ENCODE results near the gene HDAC9.

Gene HDAC9

DNA sequence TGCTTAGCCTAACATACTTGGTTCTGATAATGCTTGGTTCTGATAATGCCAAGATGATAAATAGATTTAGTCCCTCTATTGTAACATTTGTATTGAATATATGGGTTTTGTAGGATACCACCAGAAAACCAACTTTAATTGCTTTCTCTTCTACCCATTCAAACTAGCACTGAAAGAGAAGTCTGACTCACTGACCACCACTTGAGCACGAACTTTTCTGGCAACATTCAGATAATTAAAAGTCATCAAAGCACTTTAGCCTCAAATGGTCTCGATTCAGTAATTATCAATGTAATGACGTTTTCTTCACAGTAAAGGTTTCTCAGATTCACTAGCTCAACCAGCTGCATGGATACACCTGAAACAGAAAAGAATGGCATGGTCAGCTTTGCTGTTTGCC is 63.0 kb downstream of the HDAC9 start:
- DNase-seq (ENCODE audit: low read depth), result no peak

DNA sequence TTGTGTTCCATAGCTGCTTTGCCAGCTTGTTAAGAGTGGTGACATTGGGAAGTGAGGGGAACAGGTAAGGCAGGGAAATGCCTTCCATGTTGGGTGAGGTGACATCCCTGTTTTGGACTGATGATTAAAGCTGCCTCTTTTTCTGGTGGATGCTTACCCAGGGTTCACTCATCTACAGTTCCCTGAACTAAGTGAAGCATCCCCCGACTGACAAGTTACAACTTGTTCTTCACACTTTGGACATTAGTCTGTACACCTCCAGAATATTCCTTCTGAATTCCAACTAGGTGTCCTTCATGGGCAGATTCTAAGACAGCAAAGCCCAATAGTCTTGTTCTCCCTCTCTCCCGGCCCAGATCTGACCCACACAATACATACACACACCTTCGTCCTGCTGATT is 63.4 kb downstream of the HDAC9 start:
- no peak for DNase-seq (ENCODE audit: low read depth)

DNA sequence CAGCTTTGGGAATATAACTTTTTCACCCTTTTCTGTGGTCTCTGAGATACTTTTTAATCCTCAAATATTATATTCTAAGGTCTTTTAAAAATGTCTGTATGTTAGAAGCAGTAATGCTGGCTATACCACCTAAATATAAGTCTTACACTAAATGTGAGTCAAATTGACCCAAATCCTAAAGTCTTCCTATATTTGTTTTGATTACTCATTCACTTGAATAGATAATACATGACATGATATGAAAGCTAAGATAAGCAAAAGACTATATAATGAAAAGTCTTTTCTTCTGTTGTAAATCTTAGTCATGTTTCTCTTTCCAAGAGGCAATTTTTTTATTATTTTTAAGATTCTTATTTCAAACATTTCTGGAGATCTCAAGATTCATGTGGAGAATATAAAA is 64.2 kb downstream of the HDAC9 start:
- no peak for DNase-seq (ENCODE audit: low read depth)

GRCh38 chr7:18564779-18565178 is 69.2 kb downstream of the HDAC9 start:
- DNase-seq (ENCODE audit: low read depth), result no peak

DNA sequence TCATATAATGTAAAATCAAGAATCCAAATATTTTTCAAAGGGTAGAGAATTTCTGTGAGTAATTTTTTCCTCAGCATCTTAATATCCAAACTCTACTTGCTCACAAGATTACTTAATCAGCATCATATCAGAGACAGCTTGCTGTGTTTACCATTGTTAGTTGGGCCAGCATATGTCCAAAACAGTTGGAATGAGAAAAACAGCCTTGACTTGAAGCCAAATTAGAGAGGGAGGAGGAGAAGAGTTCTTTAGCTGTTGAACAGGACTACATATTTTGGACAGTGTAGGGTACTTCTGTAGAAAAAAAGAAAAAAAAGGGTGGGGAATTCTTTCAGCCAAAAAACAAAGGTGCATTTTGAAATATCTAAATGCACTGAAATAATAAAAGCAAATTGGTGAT is 69.8 kb downstream of the HDAC9 start:
- no peak for DNase-seq (ENCODE audit: low read depth)

DNA sequence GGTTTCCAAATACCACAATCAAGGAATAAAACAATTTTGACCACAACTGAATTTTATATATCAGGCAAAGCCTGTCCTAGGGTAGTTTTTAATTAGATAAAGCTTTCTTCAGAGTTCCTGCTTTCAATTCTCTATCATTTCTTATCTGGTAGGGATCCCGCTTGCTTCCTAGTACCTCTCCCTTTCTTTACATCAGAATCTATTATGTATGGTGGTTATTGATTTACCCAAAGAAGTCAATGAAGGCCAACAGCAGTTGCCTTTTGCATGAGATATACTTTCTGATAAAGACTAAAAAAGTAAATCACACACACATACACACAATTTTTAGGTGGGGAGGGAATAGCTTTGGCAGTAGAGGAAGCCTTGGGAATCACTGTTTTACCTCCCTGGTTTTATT is 70.7 kb downstream of the HDAC9 start:
- no peak for DNase-seq (ENCODE audit: low read depth)

DNA sequence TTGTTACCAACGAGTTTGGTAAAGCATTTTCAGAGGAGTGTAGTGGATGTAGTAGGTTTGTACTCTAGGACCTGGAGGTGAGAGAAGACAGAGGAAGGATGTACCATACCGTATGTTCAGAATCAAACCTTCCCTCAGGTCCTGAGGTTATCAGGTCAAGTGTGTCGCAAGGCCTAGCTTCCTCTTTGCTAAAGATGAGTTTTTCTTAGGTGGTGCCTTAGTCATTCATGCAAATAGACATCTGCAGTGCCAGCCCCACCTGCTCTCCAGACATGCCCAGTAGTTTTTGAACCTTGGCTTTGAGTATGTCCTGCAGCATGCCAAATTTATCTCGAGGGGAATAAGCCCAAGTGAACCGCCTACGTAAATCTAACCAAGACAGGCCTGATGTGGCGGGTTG is 71.3 kb downstream of the HDAC9 start:
- no peak for DNase-seq (ENCODE audit: low read depth)

- no peak for DNase-seq (ENCODE audit: low read depth)
Observed at GRCh38 chr7:18570441-18570840, 74.9 kb downstream of the HDAC9 start.

DNA sequence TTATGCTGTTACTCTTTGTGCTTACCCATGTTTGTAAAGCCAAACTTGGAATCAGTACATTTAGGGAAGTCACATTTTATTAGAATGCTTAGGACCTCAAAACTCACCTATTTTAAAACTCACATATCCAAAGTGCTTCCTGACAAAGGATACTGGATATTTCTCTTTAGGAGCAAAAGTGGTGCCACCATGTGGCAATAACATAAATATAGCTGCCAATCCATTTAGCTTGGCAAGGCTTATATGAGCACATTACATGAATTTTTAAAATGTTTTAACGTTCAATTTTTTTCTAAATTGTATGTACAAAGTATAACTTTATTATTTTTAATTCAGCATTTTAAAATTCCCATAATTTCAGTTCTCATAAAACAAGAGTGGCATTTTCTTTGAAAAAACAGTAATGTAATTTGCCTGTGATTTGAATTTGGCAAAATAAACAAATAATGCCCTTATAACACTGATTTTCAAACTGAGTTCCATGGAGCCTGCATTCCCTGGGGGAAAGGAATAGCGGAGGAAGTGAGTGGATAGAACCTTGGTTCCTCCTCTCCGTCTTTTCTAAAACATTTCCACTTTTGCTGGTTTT is 75.4 kb downstream of the HDAC9 start:
- no peak for DNase-seq (ENCODE audit: low read depth)

- no peak for DNase-seq (ENCODE audit: low read depth)
Observed at GRCh38 chr7:18572154-18572553, 76.6 kb downstream of the HDAC9 start.

DNA sequence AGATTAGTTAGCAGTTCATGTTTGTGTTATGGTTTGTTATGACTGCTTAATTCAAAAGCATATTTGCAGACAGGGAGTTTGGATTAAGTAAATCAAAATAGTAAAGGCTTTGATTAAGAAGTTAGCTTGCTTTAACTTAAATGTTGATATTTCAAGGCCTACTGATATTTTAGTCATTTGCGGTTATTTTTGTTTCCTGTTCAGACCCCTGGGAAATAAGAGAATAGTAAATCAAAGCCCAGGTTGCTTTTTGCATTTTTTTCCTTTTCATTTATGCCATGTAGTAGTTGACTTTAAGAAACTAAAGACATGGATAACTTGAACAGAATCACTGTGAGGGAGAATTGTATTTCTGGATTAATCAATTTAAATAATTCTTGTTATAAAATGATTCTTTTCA is 77.3 kb downstream of the HDAC9 start:
- no peak for DNase-seq (ENCODE audit: low read depth)

- no peak for DNase-seq (ENCODE audit: low read depth)
Observed at GRCh38 chr7:18573410-18574234, 78.1 kb downstream of the HDAC9 start.

DNA sequence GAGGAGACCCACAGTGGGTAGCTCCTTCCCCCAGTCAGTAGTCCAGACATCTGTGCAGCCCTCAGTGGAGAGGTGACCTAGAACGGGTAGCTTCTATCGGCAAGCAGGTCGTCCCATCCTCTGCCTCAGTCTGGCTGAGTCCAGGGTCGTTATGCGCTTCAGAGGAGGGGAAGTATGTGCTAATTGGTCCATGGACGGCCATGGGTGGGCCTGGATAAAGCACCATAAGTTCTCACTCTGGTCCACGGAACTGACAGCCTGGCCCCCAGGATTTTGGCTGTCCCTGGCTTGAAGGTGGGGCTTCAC is 78.6 kb downstream of the HDAC9 start:
- DNase-seq (ENCODE audit: low read depth), result no peak

- DNase-seq (ENCODE audit: low read depth), result no peak
Observed at GRCh38 chr7:18574676-18575075, 79.1 kb downstream of the HDAC9 start.

GRCh38 chr7:18575622-18576572 is 80.3 kb downstream of the HDAC9 start:
- DNase-seq (ENCODE audit: low read depth), result no peak

DNA sequence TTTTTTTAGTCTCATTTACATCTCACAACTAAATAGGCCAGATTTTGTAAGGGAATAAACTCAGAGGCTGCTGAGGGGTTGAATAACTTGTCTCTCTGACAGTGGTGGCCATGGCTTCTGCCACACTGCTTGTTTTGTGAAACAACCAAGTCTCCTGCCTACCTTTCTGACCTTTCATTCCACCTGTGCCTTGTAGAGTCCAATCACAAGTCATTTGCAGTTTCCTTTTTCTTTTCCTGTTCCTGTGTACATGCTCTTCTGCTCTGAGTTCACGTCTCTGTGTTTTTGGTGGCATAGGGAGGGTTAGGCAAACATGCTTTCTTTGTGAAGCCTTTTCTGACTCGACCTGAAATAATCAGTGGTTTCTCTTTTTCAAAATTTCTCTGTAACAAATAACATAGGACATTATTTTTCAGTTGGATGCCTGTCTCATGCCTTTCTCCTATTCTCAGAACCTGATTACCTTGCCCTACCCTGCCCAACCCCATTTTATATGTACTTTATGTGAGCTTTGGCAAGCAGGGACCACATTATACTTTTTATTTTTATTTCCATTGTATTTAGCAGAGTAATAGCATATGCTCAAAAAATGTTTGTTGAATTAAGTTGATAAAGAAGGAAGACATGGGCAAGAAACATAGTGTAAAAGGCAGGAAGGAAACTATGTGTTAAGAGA is 81.7 kb downstream of the HDAC9 start:
- DNase-seq (ENCODE audit: low read depth), result no peak

DNA sequence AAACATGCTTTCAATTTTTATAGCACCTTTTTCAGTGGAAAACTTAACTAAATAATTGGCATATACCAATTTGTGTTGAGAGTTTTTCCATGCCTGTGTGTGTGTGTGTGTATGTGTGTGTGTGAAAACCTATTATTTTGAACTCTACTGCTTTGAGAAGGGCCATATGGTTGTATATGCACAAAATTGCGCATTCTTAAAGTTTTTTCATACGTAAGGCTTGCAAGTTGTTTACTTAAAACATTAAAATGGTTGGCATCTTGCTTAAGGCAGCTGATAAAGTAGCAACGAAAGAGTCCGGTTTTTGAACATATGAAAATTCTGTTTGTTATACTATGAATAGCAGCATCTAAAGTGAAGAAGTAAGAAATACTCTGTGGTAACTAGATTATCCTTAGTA is 84.1 kb downstream of the HDAC9 start:
- DNase-seq (ENCODE audit: low read depth), result no peak

GRCh38 chr7:18580950-18581349 is 85.4 kb downstream of the HDAC9 start:
- no peak for DNase-seq (ENCODE audit: low read depth)

- DNase-seq (ENCODE audit: low read depth), result no peak
Observed at GRCh38 chr7:18583305-18583704, 87.8 kb downstream of the HDAC9 start.

- DNase-seq (ENCODE audit: low read depth), result no peak
Observed at GRCh38 chr7:18590241-18590640, 94.7 kb downstream of the HDAC9 start.

DNA sequence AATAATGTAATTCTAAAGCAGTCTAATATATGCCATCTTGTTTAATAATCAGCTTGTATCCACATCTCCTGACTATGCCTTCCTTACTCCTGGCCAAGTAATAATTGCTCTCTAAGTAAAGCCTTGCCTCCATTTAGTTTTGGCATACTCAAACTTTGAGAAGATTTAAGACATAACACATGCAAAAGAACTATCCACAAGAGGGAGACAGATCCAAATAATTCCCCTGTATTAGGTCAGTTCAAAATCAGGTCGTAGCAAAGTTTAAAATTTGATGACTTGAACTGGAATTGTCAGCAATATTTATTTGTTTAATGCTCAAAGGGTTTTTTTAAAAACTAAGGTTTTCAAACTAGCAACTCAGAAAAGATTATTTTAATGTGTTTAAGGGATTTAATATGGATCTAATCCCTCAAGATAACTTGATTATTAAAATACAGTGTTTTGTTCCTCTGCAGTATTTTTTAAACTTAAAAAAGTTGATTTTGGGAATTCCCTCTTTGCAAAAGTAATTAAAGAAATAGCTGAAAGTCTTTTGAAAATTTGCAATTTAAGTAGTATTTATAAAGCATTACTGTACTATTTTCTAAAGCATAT is 95.3 kb downstream of the HDAC9 start:
- DNase-seq (ENCODE audit: low read depth), result no peak
